GM12878 (cell line): ENCODE data around the gene MEX3C.

Experiments
- CREB1 ChIP-seq: IDR thresholded peaks from 2 replicates; pipeline ENCODE4 v1.6.1; 2012; ENCODE audit warnings: low read depth, mild to moderate bottlenecking, inconsistent platforms
- CTCF ChIP-seq, 3 experiments: IDR thresholded peaks in 2 of 3; conservative IDR thresholded peaks in 1 of 3; 2 replicates each; pipeline ENCODE4 v1.5.1; 2011; ENCODE audit warnings: low read depth in 3 of 3, low read length in 3 of 3, mild to moderate bottlenecking in 3 of 3, control low read depth in 2 of 3, moderate library complexity in 2 of 3, inconsistent platforms in 1 of 3, mixed read lengths in 1 of 3; ENCODE audit not compliant: control insufficient read depth in 2 of 3, insufficient read depth in 1 of 3; ENCODE audit errors: extremely low read depth in 1 of 3
- EZH2 ChIP-seq: IDR thresholded peaks from 2 replicates; pipeline ENCODE4 v1.6.1; 2012; ENCODE audit warnings: low read depth, mild to moderate bottlenecking, control low read depth, inconsistent platforms, low read length, borderline replicate concordance; ENCODE audit not compliant: control insufficient read depth
- NBN ChIP-seq: fragments of 450-650 bp; IDR thresholded peaks from 2 replicates; pipeline ENCODE4 v1.6.1; 2016

DNA sequence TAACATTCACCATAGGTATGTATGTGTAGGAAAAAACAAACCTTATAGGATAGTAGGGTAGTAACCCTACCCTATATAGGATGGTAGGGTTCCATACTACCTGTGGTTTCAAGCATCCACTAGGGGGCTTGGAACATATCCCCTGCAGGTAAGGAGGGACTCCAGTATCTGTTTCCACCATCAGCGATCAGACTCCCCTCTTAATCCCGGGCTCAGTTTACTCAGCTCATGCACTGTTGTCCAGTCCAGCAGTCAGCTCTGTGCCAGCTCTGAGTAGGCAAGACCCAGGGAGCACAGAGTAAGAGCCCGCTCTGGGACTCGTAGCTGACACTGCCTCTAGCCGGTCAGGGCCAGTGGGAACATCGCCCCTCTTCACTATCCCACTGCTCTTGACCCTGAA, 61.7 kb downstream of the MEX3C start:
- TF ChIP-seq CREB1 (no peak), NBN (no peak), CTCF (IDR thresholded peaks at IDR 0.05 in 2 of 3, conservative IDR thresholded peaks at IDR 0.05 in 1 of 3; ENCODE audit: control insufficient read depth in 2 of 3, extremely low read depth in 1 of 3, insufficient read depth in 1 of 3, low read depth in 3 of 3, low read length in 3 of 3) (peak; percentile 21 to 45 (median 40)), EZH2 (no peak)
